Urothelium cell line (cell line): ENCODE results near the gene PRRC2C.

Experiments
- DNase-seq: peaks from one replicate; pipeline ENCODE4 v3.0.0; 2011; ENCODE audit warnings: low spot score, mixed read lengths
- FAIRE-seq: peaks from 2 replicates; lab custom pipeline; 2011; peaks lifted over from hg19 to GRCh38; lab: Jason Lieb, UNC

PRRC2C gene

DNA sequence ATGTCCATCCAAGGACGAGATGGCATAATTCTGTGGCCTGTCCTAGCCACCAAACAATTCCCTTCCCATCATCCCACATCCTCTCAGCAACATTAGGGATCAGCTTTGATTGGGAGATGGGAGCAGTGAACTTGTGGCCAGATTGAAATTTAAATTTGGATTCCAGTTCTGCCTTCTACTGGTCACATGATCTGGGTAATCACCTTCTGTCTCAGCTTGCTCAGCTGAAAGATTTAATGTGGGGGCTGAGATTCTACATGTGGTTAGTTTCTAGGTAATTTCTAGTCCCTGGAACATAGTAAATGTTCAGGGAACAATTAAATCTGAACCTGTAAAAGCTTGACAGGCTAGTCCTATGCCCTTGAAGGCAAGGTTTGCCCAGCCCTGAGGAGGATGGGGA lies 139.9 kb downstream of the PRRC2C start:
- FAIRE-seq (no peak), DNase-seq (no peak)

DNA sequence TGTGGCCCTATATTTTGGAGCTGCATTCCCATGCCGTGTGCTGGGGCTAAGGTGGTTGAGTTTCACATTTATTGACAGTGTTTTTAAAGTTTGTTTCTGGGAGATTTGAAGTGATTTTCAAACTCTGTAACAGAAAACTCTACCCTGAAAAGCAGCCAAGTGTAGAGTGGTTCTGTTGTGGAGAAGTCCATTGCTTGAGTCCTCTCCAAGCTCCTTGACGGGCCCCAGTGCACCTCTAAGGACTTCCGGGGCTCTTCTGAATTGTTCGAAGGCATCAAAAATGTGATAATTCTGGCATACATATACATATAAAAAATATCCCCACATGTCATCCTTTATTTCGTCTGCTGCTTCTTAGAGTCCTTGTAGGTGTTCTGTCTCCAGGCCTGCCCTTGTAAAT lies 141.7 kb downstream of the PRRC2C start:
- DNase-seq (no peak), FAIRE-seq (no peak)

DNA sequence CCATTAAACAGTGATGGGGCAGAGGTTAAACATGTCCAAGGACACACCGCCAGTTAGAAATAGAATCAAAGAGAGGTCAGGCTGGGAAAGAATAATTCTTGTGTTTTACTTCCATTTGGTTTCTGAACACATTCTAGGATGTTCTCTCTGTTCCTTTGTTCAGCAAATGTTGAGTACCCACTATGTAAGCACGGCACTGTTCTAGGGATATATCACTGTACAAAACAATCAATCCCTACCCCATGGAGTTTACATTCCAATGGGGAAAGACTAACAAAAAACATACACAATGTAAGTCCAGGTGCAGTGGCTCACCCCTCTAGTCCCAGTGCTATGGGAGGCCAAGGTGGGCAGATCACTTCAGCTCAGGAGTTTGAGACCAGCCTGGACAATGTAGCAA lies 142.9 kb downstream of the PRRC2C start:
- FAIRE-seq (no peak), DNase-seq (no peak)

DNA sequence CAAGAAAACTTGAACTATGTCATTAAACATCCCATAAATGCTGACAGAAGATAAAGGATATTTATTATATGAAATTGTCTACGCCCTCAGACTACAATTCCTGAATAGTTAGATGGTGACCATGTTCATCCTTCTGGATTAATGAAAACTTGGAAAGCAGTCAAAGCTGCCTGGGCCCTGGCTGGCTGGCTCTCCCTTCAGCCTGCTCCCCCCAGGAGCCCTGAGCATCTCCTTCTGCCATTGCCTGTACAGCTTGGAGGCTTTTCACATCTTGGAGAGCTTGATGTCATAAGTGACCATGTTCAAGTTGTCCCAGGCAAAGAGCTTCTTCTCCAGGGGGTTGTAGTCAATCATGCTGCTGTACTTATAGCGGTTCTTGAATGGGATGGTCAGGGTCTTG lies 150.3 kb downstream of the PRRC2C start:
- FAIRE-seq = no peak
- DNase-seq = no peak

DNA sequence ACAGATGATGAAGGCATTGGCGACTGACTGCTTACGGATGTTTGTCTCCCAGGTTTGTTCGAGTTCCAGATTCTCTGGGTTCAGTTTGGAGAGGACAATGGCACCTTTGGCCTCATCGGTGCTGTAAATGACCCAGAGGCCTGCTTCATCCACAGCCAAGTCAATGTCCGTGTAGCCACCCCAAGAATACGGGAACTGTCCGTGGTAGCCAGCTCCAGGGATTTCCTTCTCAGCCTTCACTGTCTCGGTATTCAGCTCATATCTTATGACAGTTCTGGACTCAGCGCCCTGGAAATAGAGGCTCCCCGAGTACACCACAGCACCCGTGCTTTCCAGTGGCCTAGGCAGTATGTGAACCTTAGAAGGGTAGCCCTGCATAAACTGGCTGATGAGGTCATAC lies 150.8 kb downstream of the PRRC2C start:
- no peak for FAIRE-seq
- DNase-seq = no peak

DNA sequence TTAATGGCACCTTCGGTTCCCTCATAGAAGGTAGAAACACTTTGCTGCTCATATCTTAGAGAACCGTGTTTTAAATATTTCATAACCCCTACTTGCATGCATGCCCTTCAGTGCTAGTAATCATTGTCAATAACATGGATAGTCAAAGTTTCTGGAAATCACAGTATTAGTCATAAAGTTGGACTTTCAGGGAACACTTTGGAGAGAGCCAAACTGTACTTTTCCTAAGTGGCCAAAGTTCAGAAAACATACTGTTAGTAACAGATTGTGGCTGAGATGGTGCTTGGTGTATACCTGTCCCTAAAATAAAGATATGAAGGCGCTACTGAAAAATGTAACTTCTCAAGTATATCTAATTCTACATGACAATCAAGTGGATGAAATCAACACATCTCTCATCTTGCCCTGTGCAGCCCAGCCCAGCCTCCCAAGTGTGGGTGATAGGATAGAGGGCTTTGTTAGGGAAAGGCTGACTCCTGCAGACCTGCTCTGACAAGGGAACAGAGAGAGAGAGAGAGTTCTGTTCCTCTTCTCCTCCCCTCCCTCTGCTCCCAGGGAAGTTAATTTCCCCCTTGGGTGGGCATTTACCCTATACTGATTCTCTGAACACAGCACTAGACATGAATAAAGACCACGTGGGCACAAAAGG lies 152.7 kb downstream of the PRRC2C start:
- DNase-seq (no peak), FAIRE-seq (no peak)

DNA sequence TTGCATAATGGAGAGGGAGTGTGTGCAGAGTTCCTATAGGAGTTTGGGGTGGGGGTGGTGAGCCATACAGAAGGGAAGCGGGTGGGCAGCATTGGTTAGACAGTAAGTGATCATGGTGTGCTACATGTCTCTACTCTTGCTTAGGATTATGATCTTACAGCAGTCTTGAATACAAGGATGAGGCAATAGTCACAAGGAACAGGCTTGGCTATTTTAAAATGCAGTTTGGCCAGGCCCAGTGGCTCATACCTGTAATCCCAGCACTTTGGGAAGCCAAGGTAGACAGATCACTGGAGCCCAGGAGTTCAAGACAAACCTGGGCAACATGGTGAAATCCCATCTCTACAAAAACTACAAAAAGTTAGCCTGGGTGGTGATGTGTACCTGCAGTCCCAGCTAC lies 154.9 kb downstream of the PRRC2C start:
- no peak for DNase-seq
- no peak for FAIRE-seq

DNA sequence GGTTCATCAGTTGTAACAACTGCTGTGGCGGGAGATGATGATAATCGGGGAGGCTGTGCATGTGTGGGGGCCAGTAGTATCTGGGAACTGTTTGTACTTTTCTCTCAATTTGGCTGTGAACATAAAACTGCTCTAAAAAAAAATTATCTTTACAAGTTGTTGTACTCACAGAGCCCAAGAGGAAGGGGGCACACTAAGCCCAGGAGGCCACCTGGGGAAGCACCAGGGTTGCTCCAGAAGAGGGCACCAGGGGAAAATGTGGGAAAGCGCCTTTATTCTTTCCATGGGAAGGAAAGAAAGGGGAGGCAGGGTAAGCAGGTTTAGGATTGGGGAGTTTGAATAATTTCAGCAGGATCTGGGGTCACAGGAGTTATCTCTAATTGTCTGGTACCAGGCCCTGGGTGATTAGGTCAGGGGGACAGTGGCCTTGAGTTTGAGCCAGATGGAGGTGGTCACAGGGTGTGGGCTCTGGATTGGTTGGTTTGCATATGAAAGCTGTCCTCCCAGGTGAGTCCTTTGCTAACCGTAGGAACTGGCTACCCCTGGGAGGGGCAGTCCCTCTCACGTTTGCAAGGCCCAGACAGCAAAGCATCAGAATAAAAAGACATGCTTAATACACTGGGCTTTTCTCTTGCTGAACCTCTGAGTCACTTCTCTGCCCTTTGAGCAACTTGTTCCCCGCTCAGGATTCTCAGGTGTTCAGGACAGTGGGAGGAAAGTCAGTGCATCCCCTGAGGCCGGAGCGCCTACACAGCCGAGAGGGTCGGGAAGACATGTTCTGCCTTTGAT lies 155.9 kb downstream of the PRRC2C start:
- no peak for DNase-seq
- FAIRE-seq = no peak

DNA sequence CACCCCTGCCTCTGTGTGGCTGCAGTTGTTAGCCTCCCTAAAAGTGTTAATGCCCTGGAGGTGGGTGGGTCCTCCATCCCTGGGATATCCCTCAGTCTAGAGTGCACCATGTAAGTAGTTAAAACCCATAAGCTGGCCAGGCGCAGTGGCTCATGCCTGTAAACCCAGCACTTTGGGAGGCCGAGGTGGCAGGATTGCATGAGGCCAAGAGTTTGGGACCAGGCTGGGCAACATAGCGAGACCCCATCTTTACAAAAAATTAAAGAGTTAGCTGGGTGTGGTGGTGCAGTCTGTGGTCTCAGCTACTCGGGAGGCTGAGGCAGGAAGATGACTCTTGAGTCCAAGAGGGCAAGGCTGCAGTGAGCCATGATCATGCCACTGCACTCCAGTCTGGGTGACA lies 156.9 kb downstream of the PRRC2C start:
- FAIRE-seq (no peak), DNase-seq (no peak)
